Upper lobe of left lung (tissue), 6 donors: ENCODE data around the gene NRGN. TPM values are rescaled to one million over a fixed set of nuclear protein-coding genes. Genes with fewer than 3 reads are reported as not detected.
A peak's percentile ranks its signal among the peaks of the same experiment; 100 is the strongest.

Experiments
- ATAC-seq, 2 donors: fragments of 200-7000 bp; cut with Tn5 transposase; one replicate each; pipeline ENCODE4 v1.9.1; 2022; ENCODE audit warnings: mild to moderate bottlenecking in 2 of 2, moderate library complexity in 2 of 2; ENCODE audit not compliant: low FRiP score in 2 of 2
- DNase-seq, 2 donors: peaks; one replicate each; pipeline ENCODE4 v3.0.0-alpha.2; 2019 to 2020
- H3K27ac ChIP-seq, 4 donors: fragments of 200-600 bp; sonication (generic); one replicate each; pipeline ENCODE4 v1.5.1; 2016 to 2019
- H3K27me3 ChIP-seq, 4 donors: fragments of 200-600 bp; sonication (generic); one replicate each; pipeline ENCODE4 v1.5.1; 2017 to 2019
- H3K36me3 ChIP-seq, 4 donors: fragments of 200-600 bp; sonication (generic); one replicate each; pipeline ENCODE4 v1.5.1; 2016 to 2019
- H3K4me1 ChIP-seq, 4 donors: fragments of 200-600 bp; sonication (generic); one replicate each; pipeline ENCODE4 v1.5.1; 2018 to 2019
- H3K4me3 ChIP-seq, 4 donors: fragments of 200-600 bp; sonication (generic); one replicate each; pipeline ENCODE4 v1.5.1; 2017 to 2019; ENCODE audit warnings: mild to moderate bottlenecking in 2 of 4, moderate library complexity in 1 of 4
- H3K9me3 ChIP-seq, 4 donors: fragments of 200-600 bp; sonication (generic); one replicate each; pipeline ENCODE4 v1.5.1; 2018 to 2019
- CTCF ChIP-seq, 6 experiments: fragments of 450-650 bp in 4 of 6; fragments of 200-600 bp in 2 of 6; sonication (generic) in 2 of 6; IDR thresholded peaks; one replicate each; pipeline ENCODE4 v1.5.1; 2016 to 2019; ENCODE audit warnings: antibody characterized with exemption in 6 of 6
- EP300 ChIP-seq, 4 donors: sonication (generic); formaldehyde crosslinking; IDR thresholded peaks; one replicate each; pipeline ENCODE4 v1.5.1; 2017; ENCODE audit warnings: antibody characterized with exemption in 4 of 4, control low read depth in 2 of 4
- POLR2A ChIP-seq, 4 donors: fragments of 450-650 bp; IDR thresholded peaks; one replicate each; pipeline ENCODE4 v1.5.1; 2016 to 2017; ENCODE audit warnings: antibody characterized with exemption in 4 of 4, mild to moderate bottlenecking in 2 of 4
- POLR2AphosphoS5 ChIP-seq, 2 donors: sonication (generic); formaldehyde crosslinking; IDR thresholded peaks; one replicate each; pipeline ENCODE4 v1.5.1; 2017; ENCODE audit warnings: antibody characterized with exemption in 2 of 2
- WGBS, 2 donors: methylation state at CpG; one replicate each; pipeline ENCODE4 v1.1.5; 2017 to 2018; 5-methylcytosine and 5-hydroxymethylcytosine counted together
- total RNA-seq, 6 donors: library from RNA; depleted of rRNA in 4 of 6; stranded (reverse); fragments of >200 nt in 4 of 6; gene quantifications; one replicate each; pipeline versions ENCODE4 v1.1.0 to v1.2.1, GENCODE V29; 2016 to 2021
- donor health status: DM: no; HTN: no; CAD: no; lungs with moderate emphysema.
- donor health status: DM: no; HTN: yes; CAD: no; lungs with severe emphysema.

Gene NRGN
- total RNA-seq, 6 donors from 2014 or later = 30.9 to 111 (median 77.6) TPM

GRCh38 chr11:124707829-124708228, 31.9 kb upstream of the NRGN start:
- ATAC-seq (no peak), DNase-seq (no peak)
- WGBS, 2 donors = 90 to 92% methylated on average over 4 of the region's 4 CpGs
- Histone ChIP-seq H3K36me3 (no peaks in the 10 kb centered on the region), H3K27ac (no peak overlapping the region), H3K4me3 (no peak overlapping the region), H3K4me1 (peaks cover 0 to 4% (median 0%) of the 10 kb centered on the region in 4 donors), H3K9me3 (peaks cover 0 to 4% (median 0%) of the 10 kb centered on the region in 4 donors), H3K27me3 (no peaks in the 10 kb centered on the region)
- TF ChIP-seq POLR2A (IDR thresholded peaks at IDR 0.05) (no peak), POLR2AphosphoS5 (IDR thresholded peaks at IDR 0.05) (no peak), EP300 (IDR thresholded peaks at IDR 0.05) (no peak), CTCF (IDR thresholded peaks at IDR 0.05) (no peak)

GRCh38 chr11:124712392-124712791, 27.4 kb upstream of the NRGN start:
- peaks cover 0 to 5% (median 2%) of the 10 kb centered on the region in 4 donors for H3K4me1 ChIP-seq
- H3K36me3 ChIP-seq = no peaks in the 10 kb centered on the region
- H3K9me3 ChIP-seq = peaks cover 0 to 4% (median 0%) of the 10 kb centered on the region in 4 donors
- no peak overlapping the region for H3K27ac ChIP-seq
- DNase-seq (no peak), ATAC-seq (no peak)
- no peaks in the 10 kb centered on the region for H3K27me3 ChIP-seq
- H3K4me3 ChIP-seq = no peak overlapping the region
- 61 to 84% methylated on average over 3 of the region's 3 CpGs for WGBS, 2 donors
- TF ChIP-seq POLR2AphosphoS5 (IDR thresholded peaks at IDR 0.05) (no peak), EP300 (IDR thresholded peaks at IDR 0.05) (no peak), POLR2A (IDR thresholded peaks at IDR 0.05) (no peak), CTCF (IDR thresholded peaks at IDR 0.05) (no peak)

- ATAC-seq = no peak
- DNase-seq = no peak
- Histone ChIP-seq H3K4me1 (peaks cover 9 to 20% (median 13%) of the 10 kb centered on the region in 4 donors), H3K27ac (peak overlapping the region in 1 of 4 donors; percentile 2), H3K9me3 (no peaks in the 10 kb centered on the region), H3K27me3 (peaks cover 0 to 6% (median 1%) of the 10 kb centered on the region in 4 donors), H3K4me3 (no peak overlapping the region), H3K36me3 (no peaks in the 10 kb centered on the region)
- WGBS, 2 donors = 64 to 69% methylated on average over 3 of the region's 3 CpGs
- TF ChIP-seq EP300 (IDR thresholded peaks at IDR 0.05) = no peak
These were observed 23.2 kb upstream of the NRGN start for GRCh38 chr11:124716591-124716990.

- ATAC-seq (peak in 1 of 2 donors; percentile 31), DNase-seq (no peak)
- Histone ChIP-seq H3K4me1 (peaks cover 9 to 20% (median 13%) of the 10 kb centered on the region in 4 donors), H3K27me3 (peaks cover 0 to 6% (median 1%) of the 10 kb centered on the region in 4 donors), H3K9me3 (no peaks in the 10 kb centered on the region), H3K27ac (peak overlapping the region; percentile 57 to 83 (median 76)), H3K36me3 (no peaks in the 10 kb centered on the region), H3K4me3 (peak overlapping the region; percentile 26 to 53 (median 44))
- TF ChIP-seq EP300 (IDR thresholded peaks at IDR 0.05) = no peak
- no peak for TF ChIP-seq CTCF (IDR thresholded peaks at IDR 0.05)
- no peak for TF ChIP-seq POLR2A (IDR thresholded peaks at IDR 0.05)
- TF ChIP-seq POLR2AphosphoS5 (IDR thresholded peaks at IDR 0.05) = no peak
- 33 to 42% methylated on average over 5 to 7 of the region's 7 CpGs for WGBS, 2 donors
These were observed 22.3 kb upstream of the NRGN start for GRCh38 chr11:124717421-124717785.

GRCh38 chr11:124717786-124718651, 21.7 kb upstream of the NRGN start:
- TF ChIP-seq POLR2AphosphoS5 (IDR thresholded peaks at IDR 0.05) = no peak
- TF ChIP-seq POLR2A (IDR thresholded peaks at IDR 0.05) = peak in 1 of 4 donors; percentile 66
- Histone ChIP-seq H3K4me3 (peak overlapping the region; percentile 26 to 53 (median 44)), H3K4me1 (peaks cover 9 to 20% (median 13%) of the 10 kb centered on the region in 4 donors), H3K9me3 (no peaks in the 10 kb centered on the region), H3K27me3 (peaks cover 0 to 6% (median 1%) of the 10 kb centered on the region in 4 donors), H3K36me3 (no peaks in the 10 kb centered on the region), H3K27ac (peak overlapping the region; percentile 57 to 83 (median 76))
- ATAC-seq (peak; percentile 62 to 69), DNase-seq (peak; percentile 49 to 87)
- 0 to 3% methylated on average over 14 to 37 of the region's 45 CpGs for WGBS, 2 donors
